ENCODE data around the gene ARID4A.
"Not testable (repeated sequence)": the region's sequence is repeated elsewhere in the genome, so short reads cannot be mapped to it uniquely, and the experiment has no call there.

Gene ARID4A

GRCh38 chr14:58292187-58292586, 6.2 kb upstream of the ARID4A start:
- no peak for DNase-seq (ENCODE audit: low read depth in 2 of 3, low spot score in 1 of 3)

- DNase-seq (ENCODE audit: low read depth in 2 of 3, low spot score in 1 of 3) = no peak
Measured at GRCh38 chr14:58294201-58294600, 4.2 kb upstream of the ARID4A start.

- DNase-seq (ENCODE audit: low read depth in 2 of 3, low spot score in 1 of 3) = no peak
Measured at GRCh38 chr14:58296726-58297125, 1.6 kb upstream of the ARID4A start.

GRCh38 chr14:58297412-58297761, 968 bp upstream of the ARID4A start:
- DNase-seq (ENCODE audit: low read depth in 2 of 3, low spot score in 1 of 3) = no peak

- DNase-seq (ENCODE audit: low read depth in 2 of 3, low spot score in 1 of 3) = peak; percentile 92 to 97 (median 97)
Measured at GRCh38 chr14:58297762-58298476, 436 bp upstream of the ARID4A start.

GRCh38 chr14:58299401-58300330, 1.3 kb downstream of the ARID4A start:
- no peak for DNase-seq (ENCODE audit: low read depth in 2 of 3, low spot score in 1 of 3)

- no peak for DNase-seq (ENCODE audit: low read depth in 2 of 3, low spot score in 1 of 3)
Measured at GRCh38 chr14:58301416-58301815, 3.1 kb downstream of the ARID4A start.

GRCh38 chr14:58305730-58306129, 7.4 kb downstream of the ARID4A start:
- no peak for DNase-seq (ENCODE audit: low read depth in 2 of 3, low spot score in 1 of 3)

- no peak for DNase-seq (ENCODE audit: low read depth in 2 of 3, low spot score in 1 of 3)
Measured at GRCh38 chr14:58307597-58308316, 9.4 kb downstream of the ARID4A start.

- no peak for DNase-seq (ENCODE audit: low read depth in 2 of 3, low spot score in 1 of 3)
Measured at GRCh38 chr14:58309086-58309485, 10.7 kb downstream of the ARID4A start.

GRCh38 chr14:58313699-58314098, 15.3 kb downstream of the ARID4A start:
- DNase-seq (ENCODE audit: low read depth in 2 of 3, low spot score in 1 of 3) = no peak

- no peak for DNase-seq (ENCODE audit: low read depth in 2 of 3, low spot score in 1 of 3)
Measured at GRCh38 chr14:58315606-58316005, 17.3 kb downstream of the ARID4A start.

- DNase-seq (ENCODE audit: low read depth in 2 of 3, low spot score in 1 of 3) = no peak
Measured at GRCh38 chr14:58327019-58327418, 28.7 kb downstream of the ARID4A start.

- peak; percentile 62 to 85 (median 73) for DNase-seq (ENCODE audit: low read depth in 2 of 3, low spot score in 1 of 3)
Measured at GRCh38 chr14:58331111-58331510, 32.8 kb downstream of the ARID4A start.

GRCh38 chr14:58332561-58332960, 34.2 kb downstream of the ARID4A start:
- DNase-seq (ENCODE audit: low read depth in 2 of 3, low spot score in 1 of 3) = no peak

GRCh38 chr14:58339666-58340065, 41.3 kb downstream of the ARID4A start:
- DNase-seq (ENCODE audit: low read depth in 2 of 3, low spot score in 1 of 3) = not testable (repeated sequence)

- DNase-seq (ENCODE audit: low read depth in 2 of 3, low spot score in 1 of 3) = no peak
Measured at GRCh38 chr14:58341152-58341748, 42.9 kb downstream of the ARID4A start.

- DNase-seq (ENCODE audit: low read depth in 2 of 3, low spot score in 1 of 3) = not testable (repeated sequence)
Measured at GRCh38 chr14:58343535-58343934, 45.2 kb downstream of the ARID4A start.

- no peak for DNase-seq (ENCODE audit: low read depth in 2 of 3, low spot score in 1 of 3)
Measured at GRCh38 chr14:58353516-58354299, 55.4 kb downstream of the ARID4A start.

GRCh38 chr14:58354808-58355207, 56.5 kb downstream of the ARID4A start:
- no peak for DNase-seq (ENCODE audit: low read depth in 2 of 3, low spot score in 1 of 3)

All from stimulated activated CD4-positive, alpha-beta T cell treated with anti-CD3 and anti-CD28 coated beads, Interleukin-12 subunit alpha, Interleukin-12 subunit beta, amount 100 ng/mL, for 48 hours (primary cell).